Muscle layer of duodenum (tissue), 2 donors: ENCODE results near the gene ZNF750.

Experiments
- H3K27ac ChIP-seq: one replicate; pipeline ENCODE4 v1.7.0; 2013; ENCODE audit warnings: mild to moderate bottlenecking, low read length
- H3K27me3 ChIP-seq: one replicate; pipeline ENCODE4 v1.7.0; 2013; ENCODE audit warnings: low read depth, mild to moderate bottlenecking, control low read depth, low read length
- H3K36me3 ChIP-seq, 2 donors: one replicate each; pipeline ENCODE4 v1.7.0; 2013; ENCODE audit warnings: low read length in 2 of 2, control low read depth in 1 of 2, mild to moderate bottlenecking in 1 of 2; ENCODE audit not compliant: insufficient read depth in 2 of 2, control insufficient read depth in 1 of 2
- H3K4me1 ChIP-seq, 2 donors: one replicate each; pipeline ENCODE4 v1.7.0; 2013; ENCODE audit warnings: low read length in 2 of 2, mild to moderate bottlenecking in 2 of 2, control low read depth in 1 of 2, moderate library complexity in 1 of 2; ENCODE audit not compliant: insufficient read depth in 2 of 2, control insufficient read depth in 1 of 2
- H3K4me3 ChIP-seq, 2 donors: one replicate each; pipeline ENCODE4 v1.7.0; 2013; ENCODE audit warnings: low read length in 2 of 2, low read depth in 1 of 2, mild to moderate bottlenecking in 1 of 2
- H3K9me3 ChIP-seq, 2 donors: one replicate each; pipeline ENCODE4 v1.7.0; 2013; ENCODE audit warnings: low read length in 2 of 2, control low read depth in 1 of 2, mild to moderate bottlenecking in 1 of 2; ENCODE audit not compliant: control insufficient read depth in 1 of 2
- donor health status: healthy.

ZNF750 gene

GRCh38 chr17:82837586-82838320 lies 2.1 kb downstream of the ZNF750 start:
- H3K4me3 ChIP-seq, result no peak overlapping the region
- H3K4me1 ChIP-seq, result no peaks in the 10 kb centered on the region
- no peak overlapping the region for H3K27ac ChIP-seq
- no peaks in the 10 kb centered on the region for H3K27me3 ChIP-seq
- H3K9me3 ChIP-seq, result no peaks in the 10 kb centered on the region
- peaks cover 0 to 9% of the 10 kb centered on the region in 2 donors for H3K36me3 ChIP-seq

DNA sequence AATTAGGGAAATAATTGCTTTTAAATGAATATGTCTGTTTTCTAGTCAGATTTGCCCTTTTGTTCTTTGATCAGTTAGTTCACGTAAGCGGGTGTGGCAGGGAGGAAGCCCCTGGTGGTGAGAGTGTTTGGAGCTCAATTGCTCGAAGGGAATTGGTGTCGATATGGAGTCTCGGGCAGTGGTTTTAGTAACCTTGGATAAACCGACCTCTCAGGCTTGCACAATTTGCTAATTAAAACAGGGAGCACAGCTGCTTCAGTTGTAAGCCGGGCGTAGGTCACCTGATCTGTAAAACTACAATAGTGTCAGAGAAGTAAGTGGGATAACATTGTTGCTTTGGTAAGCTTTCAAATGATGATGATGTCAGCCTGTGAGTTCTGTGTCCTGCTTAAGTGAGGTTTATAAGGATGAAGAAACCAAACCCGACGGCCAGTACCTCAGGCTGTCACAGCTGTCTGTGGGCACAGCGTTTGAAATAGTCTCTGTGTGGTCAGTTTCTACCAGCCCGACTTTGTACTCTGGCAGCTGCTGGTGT lies 2.9 kb downstream of the ZNF750 start:
- Histone ChIP-seq H3K4me1 (no peaks in the 10 kb centered on the region), H3K4me3 (no peak overlapping the region), H3K27me3 (no peaks in the 10 kb centered on the region), H3K27ac (no peak overlapping the region), H3K36me3 (peaks cover 0 to 11% of the 10 kb centered on the region in 2 donors), H3K9me3 (no peaks in the 10 kb centered on the region)

DNA sequence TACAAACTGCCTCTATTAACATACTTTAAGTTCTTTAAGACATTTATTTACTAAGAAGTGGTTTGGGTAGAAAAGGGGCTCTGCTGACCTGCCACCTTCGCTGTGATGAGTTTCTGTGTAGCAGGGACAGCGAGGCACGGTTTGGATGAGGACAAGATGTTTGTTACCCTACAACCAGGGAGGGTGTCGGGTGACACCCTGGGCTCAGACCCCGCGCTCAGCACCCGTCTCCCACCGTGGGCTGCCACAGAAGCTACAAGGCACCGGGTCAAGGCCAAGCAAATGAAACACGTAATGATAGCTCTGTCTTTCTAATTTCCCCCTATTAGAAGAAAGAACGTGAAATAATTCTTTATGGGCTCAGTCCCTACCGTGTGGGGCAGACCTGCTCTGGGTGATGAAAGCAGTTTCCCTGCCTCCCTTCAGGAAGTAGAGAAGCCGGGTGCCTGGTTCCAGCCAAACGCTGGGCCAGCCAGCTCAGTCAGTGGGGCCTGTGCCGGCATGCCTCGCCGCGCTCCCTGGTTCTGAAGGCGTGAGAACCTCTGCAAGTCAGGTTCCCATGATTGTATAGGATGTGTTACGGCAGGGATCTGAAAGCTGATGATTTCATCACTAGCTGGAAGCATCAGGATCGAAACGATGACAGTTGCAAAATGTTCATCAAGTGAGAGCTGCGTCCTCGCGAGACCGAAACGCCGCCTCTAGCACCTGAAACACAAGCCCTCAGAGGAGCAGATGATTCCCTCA lies 3.9 kb downstream of the ZNF750 start:
- Histone ChIP-seq H3K27ac (no peak overlapping the region), H3K4me3 (no peak overlapping the region), H3K36me3 (peaks cover 0 to 11% of the 10 kb centered on the region in 2 donors), H3K4me1 (no peaks in the 10 kb centered on the region), H3K9me3 (no peaks in the 10 kb centered on the region), H3K27me3 (no peaks in the 10 kb centered on the region)

GRCh38 chr17:82835122-82835521 lies 4.7 kb downstream of the ZNF750 start:
- no peaks in the 10 kb centered on the region for H3K27me3 ChIP-seq
- no peaks in the 10 kb centered on the region for H3K9me3 ChIP-seq
- peaks cover 0 to 3% of the 10 kb centered on the region in 2 donors for H3K4me1 ChIP-seq
- H3K36me3 ChIP-seq, result peaks cover 0 to 11% of the 10 kb centered on the region in 2 donors
- no peak overlapping the region for H3K27ac ChIP-seq
- no peak overlapping the region for H3K4me3 ChIP-seq

DNA sequence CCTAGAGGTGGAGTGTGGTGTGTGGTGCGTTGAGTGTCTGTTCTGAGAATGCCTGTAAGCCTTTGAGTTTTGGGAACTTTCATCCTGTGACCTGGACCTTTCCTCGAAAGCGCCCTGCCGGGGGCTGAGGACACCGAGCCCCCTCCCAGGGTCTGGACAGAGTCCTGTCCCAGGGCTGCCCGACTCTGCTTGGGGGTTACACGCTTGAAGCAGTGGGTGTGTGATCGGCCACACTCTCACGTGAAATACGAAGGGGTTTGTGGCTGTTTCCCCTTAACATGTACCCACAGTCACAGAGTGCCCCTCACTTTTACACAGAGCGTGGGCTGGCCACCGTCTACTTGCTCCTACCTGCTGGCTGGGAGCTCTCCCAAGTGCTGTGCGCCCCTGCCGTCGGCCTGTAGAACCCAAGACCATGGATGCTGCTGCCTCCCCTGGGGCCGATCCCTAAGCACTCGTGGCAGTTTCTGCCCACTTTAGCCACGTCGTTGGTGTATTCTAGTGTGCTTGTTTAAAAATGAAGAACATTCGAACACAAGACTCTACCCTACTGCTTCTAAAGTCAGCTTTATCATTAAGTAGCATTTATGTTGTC lies 6.8 kb downstream of the ZNF750 start:
- peaks cover 1 to 11% of the 10 kb centered on the region in 2 donors for H3K36me3 ChIP-seq
- H3K4me1 ChIP-seq, result peaks cover 0 to 8% of the 10 kb centered on the region in 2 donors
- H3K27ac ChIP-seq, result no peak overlapping the region
- no peaks in the 10 kb centered on the region for H3K27me3 ChIP-seq
- H3K9me3 ChIP-seq, result no peaks in the 10 kb centered on the region
- H3K4me3 ChIP-seq, result no peak overlapping the region

- no peak overlapping the region for H3K27ac ChIP-seq
- peaks cover 0 to 8% of the 10 kb centered on the region in 2 donors for H3K4me1 ChIP-seq
- H3K9me3 ChIP-seq, result no peaks in the 10 kb centered on the region
- H3K27me3 ChIP-seq, result no peaks in the 10 kb centered on the region
- peaks cover 7 to 11% of the 10 kb centered on the region in 2 donors for H3K36me3 ChIP-seq
- H3K4me3 ChIP-seq, result no peak overlapping the region
These were observed 7.4 kb downstream of the ZNF750 start for GRCh38 chr17:82832411-82832810.

DNA sequence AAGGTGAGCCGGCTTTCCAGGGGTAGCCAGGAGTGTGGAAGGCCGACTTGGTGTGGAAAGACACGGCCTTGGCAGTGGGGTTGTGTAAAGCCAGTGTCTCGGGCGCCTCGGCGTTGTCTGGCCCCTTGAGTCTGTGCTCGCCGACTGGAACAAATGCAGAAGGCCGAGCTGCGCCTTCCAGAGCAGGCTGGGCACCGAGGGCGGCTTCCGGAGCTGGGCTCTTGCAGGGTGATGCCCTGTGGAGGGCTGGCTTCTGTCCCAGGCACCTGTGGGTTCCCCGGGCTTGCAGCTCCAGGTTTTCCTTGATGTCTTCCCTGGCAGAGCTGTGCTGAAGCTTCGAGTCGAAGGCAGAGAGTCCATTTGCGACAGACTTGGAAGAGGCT lies 8.0 kb downstream of the ZNF750 start:
- H3K27ac ChIP-seq, result no peak overlapping the region
- H3K36me3 ChIP-seq, result peaks cover 7 to 11% of the 10 kb centered on the region in 2 donors
- no peak overlapping the region for H3K4me3 ChIP-seq
- no peaks in the 10 kb centered on the region for H3K9me3 ChIP-seq
- peaks cover 0 to 8% of the 10 kb centered on the region in 2 donors for H3K4me1 ChIP-seq
- H3K27me3 ChIP-seq, result no peaks in the 10 kb centered on the region

DNA sequence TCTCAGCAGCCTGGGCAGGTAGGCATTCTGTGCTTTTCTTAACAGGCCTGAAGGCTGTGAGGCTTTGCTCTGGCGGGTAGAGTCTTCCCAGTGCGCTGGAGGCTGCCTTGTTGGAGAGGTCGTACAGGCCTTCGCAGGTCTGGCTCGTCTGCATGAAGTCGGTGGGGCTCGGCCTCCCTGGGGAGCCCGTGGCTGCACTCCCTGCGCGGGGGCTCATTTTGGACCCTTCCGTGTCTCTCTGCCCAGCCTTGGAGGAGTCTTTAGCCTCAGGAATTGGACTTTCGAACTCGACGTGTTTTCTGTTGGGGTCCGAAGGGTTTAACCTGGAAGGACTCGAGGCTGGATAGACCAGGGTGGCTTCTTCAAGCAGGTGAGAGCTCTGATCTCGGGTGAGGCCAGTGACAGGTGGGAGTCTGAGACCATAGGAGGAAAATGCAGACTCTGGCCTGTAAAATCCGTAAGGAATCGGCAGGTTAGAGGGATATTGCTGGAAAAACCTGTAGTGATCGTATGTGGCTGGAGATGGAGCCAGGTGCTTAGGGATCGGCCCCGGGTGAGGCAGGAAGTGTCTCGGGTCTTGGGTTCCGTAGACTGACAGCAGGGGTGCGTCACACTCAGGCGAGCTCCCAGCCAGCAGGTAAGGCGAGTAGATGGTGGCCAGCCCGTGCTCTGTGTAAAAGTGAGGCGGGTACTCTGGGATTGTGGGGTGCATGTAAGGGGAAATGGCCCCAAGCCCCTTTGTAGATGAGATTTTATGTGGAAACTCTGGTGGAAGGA lies 8.6 kb downstream of the ZNF750 start:
- peaks cover 7 to 11% of the 10 kb centered on the region in 2 donors for H3K36me3 ChIP-seq
- H3K4me1 ChIP-seq, result peaks cover 0 to 8% of the 10 kb centered on the region in 2 donors
- H3K27me3 ChIP-seq, result no peaks in the 10 kb centered on the region
- H3K27ac ChIP-seq, result no peak overlapping the region
- H3K4me3 ChIP-seq, result no peak overlapping the region
- no peaks in the 10 kb centered on the region for H3K9me3 ChIP-seq

DNA sequence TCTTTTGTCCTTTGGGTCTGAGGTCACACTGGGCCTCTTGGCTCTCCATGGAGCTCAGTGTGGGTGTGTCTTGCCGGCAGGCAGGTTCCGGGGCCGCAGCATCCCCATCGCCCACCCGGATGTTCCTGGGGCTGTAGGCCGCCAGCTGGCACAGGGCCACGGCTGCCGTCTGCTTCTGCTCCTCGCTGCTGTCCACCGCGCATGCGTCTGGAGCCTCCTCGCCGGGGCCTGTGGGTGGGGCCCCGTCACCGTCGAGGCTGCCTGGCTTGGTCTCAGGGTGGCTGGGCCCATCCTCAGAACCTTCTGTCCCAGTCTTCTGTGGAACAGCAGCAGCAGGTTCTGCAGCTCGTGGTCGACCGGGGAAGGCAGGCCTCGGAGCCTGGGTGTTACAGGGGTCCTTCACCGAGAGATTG lies 9.6 kb downstream of the ZNF750 start:
- peak overlapping the region in 1 of 2 donors; percentile 46 for H3K4me3 ChIP-seq
- peaks cover 7 to 11% of the 10 kb centered on the region in 2 donors for H3K36me3 ChIP-seq
- H3K27me3 ChIP-seq, result no peaks in the 10 kb centered on the region
- no peak overlapping the region for H3K27ac ChIP-seq
- peaks cover 0 to 8% of the 10 kb centered on the region in 2 donors for H3K4me1 ChIP-seq
- no peaks in the 10 kb centered on the region for H3K9me3 ChIP-seq

- Histone ChIP-seq H3K9me3 (no peaks in the 10 kb centered on the region), H3K4me1 (peaks cover 0 to 8% of the 10 kb centered on the region in 2 donors), H3K4me3 (no peak overlapping the region), H3K27ac (no peak overlapping the region), H3K27me3 (no peaks in the 10 kb centered on the region), H3K36me3 (peaks cover 7 to 11% of the 10 kb centered on the region in 2 donors)
These were observed 10.8 kb downstream of the ZNF750 start for GRCh38 chr17:82828875-82829487.
